ENCODE data around the gene RYR2.
A peak's percentile ranks its signal among the peaks of the same experiment; 100 is the strongest.

The RYR2 gene

GRCh38 chr1:237754627-237755026 is 712.6 kb downstream of the RYR2 start:
- DNase-seq: no peak

GRCh38 chr1:237756304-237756967 is 714.5 kb downstream of the RYR2 start:
- peak; percentile 76 for DNase-seq

GRCh38 chr1:237759377-237759776 is 717.4 kb downstream of the RYR2 start:
- no peak for DNase-seq

DNA sequence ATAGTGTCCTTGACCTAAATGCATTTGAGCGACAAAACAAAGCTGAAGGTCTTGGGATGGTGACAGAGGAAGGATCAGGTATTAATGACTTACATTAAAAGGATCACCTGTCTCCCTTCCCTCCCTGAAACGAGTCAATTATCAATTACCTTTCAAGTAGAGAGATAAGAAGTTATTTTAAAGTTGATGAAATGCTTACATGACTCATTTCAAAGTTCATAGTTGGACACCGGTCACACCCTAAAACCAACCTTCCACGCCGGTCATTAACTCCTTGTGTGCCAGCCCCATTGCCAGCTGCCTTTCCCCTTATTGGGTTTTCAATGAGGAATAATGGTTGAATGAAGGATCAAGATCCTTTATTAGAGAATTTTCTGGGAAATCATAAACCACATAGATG is 719.0 kb downstream of the RYR2 start:
- DNase-seq: no peak

DNA sequence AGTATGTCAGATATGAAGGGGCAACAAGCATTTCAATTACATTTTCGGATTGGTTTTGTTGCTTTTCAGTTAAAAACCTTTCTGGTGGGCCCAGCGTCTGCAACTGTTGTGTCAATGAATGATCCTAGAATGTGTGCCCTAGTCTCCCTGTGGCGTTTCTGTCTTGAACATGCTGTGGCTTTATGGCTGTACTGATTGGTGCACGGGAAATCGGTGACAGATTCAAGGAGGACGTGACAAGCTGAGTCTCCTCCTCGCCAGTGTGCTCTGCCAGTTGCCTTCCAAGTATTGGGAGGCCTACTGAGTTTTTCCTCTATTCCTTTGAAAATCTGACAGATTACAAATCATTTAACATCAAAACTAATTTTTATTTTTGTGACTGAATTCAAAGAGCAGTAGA is 721.2 kb downstream of the RYR2 start:
- no peak for DNase-seq

GRCh38 chr1:237763751-237764150 is 721.8 kb downstream of the RYR2 start:
- DNase-seq: no peak

- DNase-seq: no peak
Observed at GRCh38 chr1:237769916-237770315, 727.9 kb downstream of the RYR2 start.

- DNase-seq: no peak
Observed at GRCh38 chr1:237772009-237772408, 730.0 kb downstream of the RYR2 start.

GRCh38 chr1:237774246-237774645 is 732.3 kb downstream of the RYR2 start:
- no peak for DNase-seq

DNA sequence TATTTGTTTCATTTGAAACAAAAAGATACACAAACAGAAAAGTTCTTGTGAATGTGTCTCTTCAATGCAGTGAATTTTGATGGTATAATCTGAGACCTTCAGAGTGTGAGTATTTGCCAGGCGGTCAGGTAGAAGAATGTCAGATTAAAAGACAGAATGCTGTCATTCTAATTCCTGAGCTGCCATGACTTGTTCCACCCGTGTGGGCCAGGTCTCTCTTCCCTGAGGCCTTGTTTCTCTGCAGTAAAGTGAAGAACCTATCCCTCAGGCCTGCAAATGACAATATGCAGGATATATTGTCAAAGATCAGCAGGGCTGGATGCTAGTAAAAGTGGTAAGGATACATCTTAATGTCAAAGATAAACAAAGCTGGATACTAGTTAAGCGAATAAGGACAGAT is 737.4 kb downstream of the RYR2 start:
- no peak for DNase-seq

GRCh38 chr1:237786066-237786719 is 744.2 kb downstream of the RYR2 start:
- no peak for DNase-seq

GRCh38 chr1:237788069-237788468 is 746.1 kb downstream of the RYR2 start:
- DNase-seq: no peak

- DNase-seq: no peak
Observed at GRCh38 chr1:237789619-237790018, 747.6 kb downstream of the RYR2 start.

GRCh38 chr1:237791592-237791991 is 749.6 kb downstream of the RYR2 start:
- no peak for DNase-seq

DNA sequence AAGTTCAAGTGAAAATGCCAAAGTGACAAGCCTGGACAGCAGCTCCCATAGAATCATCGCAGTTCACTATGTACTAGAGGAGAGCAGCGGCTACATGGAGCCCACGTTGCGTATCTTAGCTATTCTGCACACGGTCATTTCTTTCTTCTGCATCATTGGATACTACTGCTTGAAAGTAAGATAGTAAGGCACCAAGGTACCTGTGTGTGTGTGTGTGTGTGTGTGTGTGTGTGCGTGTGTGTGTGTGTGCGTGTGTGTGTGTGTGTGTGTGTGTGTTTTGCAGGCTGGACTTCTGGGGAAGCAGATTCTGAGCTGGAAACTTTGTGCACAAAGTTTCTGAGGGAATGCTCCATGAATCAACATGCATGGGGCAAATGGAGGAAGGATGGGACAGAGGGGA is 750.2 kb downstream of the RYR2 start:
- no peak for DNase-seq

- no peak for DNase-seq
Observed at GRCh38 chr1:237792726-237793125, 750.7 kb downstream of the RYR2 start.

GRCh38 chr1:237794071-237794470 is 752.1 kb downstream of the RYR2 start:
- DNase-seq: no peak

DNA sequence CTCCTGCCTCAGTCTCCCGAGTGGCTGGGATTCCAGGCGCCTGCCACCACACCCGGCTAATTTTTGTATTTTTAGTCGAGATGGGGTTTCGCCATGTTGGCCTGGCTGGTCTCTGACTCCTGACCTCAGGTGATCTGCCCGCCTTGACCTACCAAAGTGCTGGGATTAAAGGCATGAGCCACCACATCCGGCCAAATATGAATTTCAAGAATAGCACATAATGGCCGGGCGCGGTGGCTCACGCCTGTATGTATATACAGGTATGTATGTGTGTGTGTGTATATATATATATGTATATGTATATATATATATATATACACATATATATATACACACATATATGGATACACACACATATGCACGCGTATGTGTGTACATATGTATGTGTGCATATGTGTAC is 753.6 kb downstream of the RYR2 start:
- DNase-seq: no peak

DNA sequence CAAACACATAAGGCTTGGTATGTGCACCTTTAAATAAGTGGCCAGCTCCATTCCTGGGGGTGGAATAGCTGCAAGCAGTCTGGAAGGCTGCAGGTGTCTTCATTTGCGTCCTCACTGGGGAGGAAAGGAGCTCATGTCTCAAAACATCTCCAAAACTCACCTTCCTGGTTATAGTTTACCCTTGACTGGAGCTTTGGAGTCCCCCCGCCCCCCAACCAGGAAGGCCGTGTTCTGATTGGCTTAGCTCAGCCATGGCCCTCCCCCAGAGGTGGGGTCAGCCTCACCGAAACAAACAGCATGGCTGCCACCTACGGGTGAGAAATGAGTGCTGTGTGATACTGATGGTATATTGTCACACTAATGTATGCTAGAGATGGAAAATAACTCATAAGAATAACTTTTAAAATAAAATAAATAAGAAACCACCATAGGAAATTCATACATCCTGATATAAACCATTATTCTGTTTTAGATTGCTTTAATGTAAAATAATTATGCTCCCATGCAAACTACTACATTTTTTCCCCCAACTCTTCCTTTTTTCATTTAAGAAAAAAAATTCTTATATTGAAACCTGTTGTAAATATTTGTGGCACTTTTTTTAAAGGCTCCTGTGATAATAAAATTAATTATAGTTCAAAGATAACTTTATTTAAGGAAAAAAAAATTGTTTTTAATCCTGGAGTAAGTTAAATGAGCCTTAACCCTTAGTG is 757.9 kb downstream of the RYR2 start:
- no peak for DNase-seq

DNA sequence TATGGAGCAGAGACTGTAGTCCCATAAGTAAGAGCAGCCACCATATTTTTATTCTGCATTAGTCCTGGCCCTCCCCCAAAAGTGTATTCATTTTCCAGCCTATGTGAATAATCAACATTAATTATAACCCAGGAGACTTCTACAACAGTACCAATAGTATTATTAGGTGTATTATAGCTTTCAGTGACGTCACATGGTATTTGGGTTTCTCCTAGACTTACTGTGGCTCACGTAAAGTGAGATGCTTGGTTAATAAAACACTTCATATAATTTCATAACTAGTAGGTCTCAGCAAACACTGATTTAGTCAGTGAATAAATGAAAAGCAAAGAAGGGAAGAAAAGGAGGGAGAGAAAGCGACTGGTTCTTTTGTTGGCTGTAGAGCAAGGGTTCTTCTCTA is 762.5 kb downstream of the RYR2 start:
- DNase-seq: no peak

- no peak for DNase-seq
Observed at GRCh38 chr1:237809099-237809498, 767.1 kb downstream of the RYR2 start.

DNA sequence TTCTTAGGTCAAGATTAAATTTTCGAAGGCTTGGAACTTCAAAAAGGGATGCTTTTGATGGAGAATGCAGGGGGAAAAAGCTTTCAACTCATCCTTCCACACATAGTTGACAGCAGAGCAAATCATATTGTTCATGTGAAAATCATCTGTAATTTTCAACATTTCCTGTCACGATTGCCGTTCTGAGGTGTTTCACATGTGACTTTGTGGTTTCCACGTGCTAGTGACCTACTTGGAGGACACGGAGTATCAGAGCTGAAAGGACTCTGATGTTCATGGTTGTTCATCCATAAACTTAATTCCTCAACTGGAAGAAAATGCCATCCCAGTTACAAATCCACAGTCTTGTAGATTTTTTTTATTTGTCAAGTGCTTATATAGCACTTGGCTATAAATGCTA is 769.6 kb downstream of the RYR2 start:
- no peak for DNase-seq

GRCh38 chr1:237812061-237812460 is 770.1 kb downstream of the RYR2 start:
- no peak for DNase-seq

GRCh38 chr1:237814319-237814924 is 772.4 kb downstream of the RYR2 start:
- no peak for DNase-seq

Data from NCI-H2081 treated with DMSO at 0.1 percent for 48 hours (cell line).